ENCODE results near the gene NTHL1. TPM values are rescaled to one million over a fixed set of nuclear protein-coding genes. Genes with fewer than 3 reads are reported as not detected.

NTHL1 gene
- total RNA-seq, 1 experiment from 2014 or later = 52.0 TPM

DNA sequence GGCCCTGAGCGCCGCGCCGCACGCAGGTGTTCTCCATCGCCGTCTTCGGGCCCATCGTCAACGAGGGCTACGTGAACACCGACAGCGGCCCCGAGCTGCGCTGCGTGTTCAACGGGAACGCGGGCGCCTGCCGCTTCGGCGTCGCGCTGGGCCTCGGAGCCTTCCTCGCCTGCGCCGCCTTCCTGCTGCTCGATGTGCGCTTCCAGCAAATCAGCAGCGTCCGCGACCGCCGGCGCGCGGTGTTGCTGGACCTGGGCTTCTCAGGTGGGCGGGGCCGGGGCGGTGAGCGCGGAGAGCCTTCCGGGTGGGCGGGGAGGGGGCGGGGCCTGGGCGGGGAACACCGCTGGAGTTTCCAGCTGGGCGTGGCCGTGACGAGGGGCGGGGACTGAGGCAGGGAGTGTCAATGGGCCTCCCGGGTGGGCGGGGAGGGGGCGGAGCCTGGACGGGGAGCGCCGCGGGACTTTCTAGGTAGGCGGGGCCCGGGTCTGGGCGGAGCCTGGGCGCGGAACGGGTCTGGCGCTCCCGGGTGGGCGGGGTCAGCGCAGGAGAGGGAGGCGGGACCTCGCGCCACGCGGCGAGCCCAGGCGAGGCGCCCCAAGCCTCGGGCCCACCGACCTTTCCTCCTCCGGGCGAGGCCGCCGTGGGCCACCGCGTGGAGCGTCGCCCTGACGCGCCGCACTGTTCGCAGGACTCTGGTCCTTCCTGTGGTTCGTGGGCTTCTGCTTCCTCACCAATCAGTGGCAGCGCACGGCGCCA lies 55.5 kb downstream of the NTHL1 start:
- Histone ChIP-seq H2BK12ac (ENCODE audit: insufficient read length, low read depth, low read length) (no peak overlapping the region), H2BK120ac (ENCODE audit: low read depth, low read length, poor library complexity, severe bottlenecking) (no peak overlapping the region), H3K4ac (ENCODE audit: low read depth, low read length) (no peak overlapping the region; the same call in 1 of the 2 replicates), H3K18ac (ENCODE audit: insufficient read length, low read depth, low read length) (peak overlapping the region; percentile 85), H2AFZ (ENCODE audit: low read length) (no peak overlapping the region), H3K56ac (ENCODE audit: insufficient read length, low read depth, low read length) (no peak overlapping the region), H4K5ac (ENCODE audit: insufficient read length, low read depth, low read length) (no peak overlapping the region), H4K91ac (ENCODE audit: insufficient read length, low read depth, low read length) (no peak overlapping the region), H3K14ac (ENCODE audit: insufficient read depth, low read length) (peak overlapping the region; percentile 82), H3K79me2 (ENCODE audit: insufficient read depth, low read length) (no peaks in the 10 kb centered on the region), H4K8ac (replicated peaks; ENCODE audit: insufficient read length, low read depth, low read length) (no peak overlapping the region), H2BK20ac (ENCODE audit: low read depth, low read length, poor library complexity, severe bottlenecking) (no peak overlapping the region), H2BK5ac (ENCODE audit: insufficient read length, low read length) (no peak overlapping the region), H3K4me1 (ENCODE audit: insufficient read depth, low read length) (no peaks in the 10 kb centered on the region; the same call in 1 of the 2 replicates), H3K9me3 (ENCODE audit: control insufficient read depth, low read depth, low read length) (no peaks in the 10 kb centered on the region), H4K20me1 (ENCODE audit: control insufficient read depth, insufficient read depth, insufficient read length) (no peaks in the 10 kb centered on the region), H3T11ph (ENCODE audit: low read length) (no peak overlapping the region), H3K27ac (ENCODE audit: insufficient read length, low read depth, low read length) (no peak overlapping the region), H3K23ac (ENCODE audit: insufficient read length, low read depth, low read length) (no peak overlapping the region), H2BK15ac (ENCODE audit: low read depth, low read length) (no peak overlapping the region; the same call in 1 of the 2 replicates), H3K4me2 (ENCODE audit: insufficient read depth, insufficient read length, low read length) (peak overlapping the region; percentile 53), H3K23me2 (ENCODE audit: insufficient read length, low read depth, low read length, poor library complexity, severe bottlenecking) (peaks cover 18% of the 10 kb centered on the region), H3K27me3 (ENCODE audit: insufficient read depth, low read length) (peaks cover 15% of the 10 kb centered on the region; the same call in 1 of the 2 replicates), H3K79me1 (ENCODE audit: insufficient read depth, low read depth, low read length, poor library complexity, severe bottlenecking) (no peaks in the 10 kb centered on the region), H2AK5ac (ENCODE audit: insufficient read length, low read length) (no peak overlapping the region), H3K9ac (ENCODE audit: extremely low read depth, insufficient read length, low read length) (no peak overlapping the region)
- Mint-ChIP-seq H3K27me3 (ENCODE audit: low read depth) (peaks cover 42% of the 10 kb centered on the region), H3K4me3 (peak overlapping the region; percentile 66 to 84; a peak in 3 of 5 replicates), H3K4me1 (peaks cover 16 to 20% of the 10 kb centered on the region in 2 experiments), H3K36me3 (ENCODE audit: insufficient read depth in 1 of 3, low read depth in 3 of 3) (peaks cover 0 to 1% (median under 1%) of the 10 kb centered on the region in 3 experiments; a peak in 3 of 7 replicates), H3K27ac (no peak overlapping the region), H3K9me3 (no peaks in the 10 kb centered on the region; a peak in 1 of 5 replicates)
- no CpG with 5 or more reads among the region's 96 CpGs for WGBS (ENCODE audit: extremely low coverage, insufficient read length, low lambda C conversion rate)
- DNase-seq = peak; percentile 97
- TF ChIP-seq, protein P1, sequence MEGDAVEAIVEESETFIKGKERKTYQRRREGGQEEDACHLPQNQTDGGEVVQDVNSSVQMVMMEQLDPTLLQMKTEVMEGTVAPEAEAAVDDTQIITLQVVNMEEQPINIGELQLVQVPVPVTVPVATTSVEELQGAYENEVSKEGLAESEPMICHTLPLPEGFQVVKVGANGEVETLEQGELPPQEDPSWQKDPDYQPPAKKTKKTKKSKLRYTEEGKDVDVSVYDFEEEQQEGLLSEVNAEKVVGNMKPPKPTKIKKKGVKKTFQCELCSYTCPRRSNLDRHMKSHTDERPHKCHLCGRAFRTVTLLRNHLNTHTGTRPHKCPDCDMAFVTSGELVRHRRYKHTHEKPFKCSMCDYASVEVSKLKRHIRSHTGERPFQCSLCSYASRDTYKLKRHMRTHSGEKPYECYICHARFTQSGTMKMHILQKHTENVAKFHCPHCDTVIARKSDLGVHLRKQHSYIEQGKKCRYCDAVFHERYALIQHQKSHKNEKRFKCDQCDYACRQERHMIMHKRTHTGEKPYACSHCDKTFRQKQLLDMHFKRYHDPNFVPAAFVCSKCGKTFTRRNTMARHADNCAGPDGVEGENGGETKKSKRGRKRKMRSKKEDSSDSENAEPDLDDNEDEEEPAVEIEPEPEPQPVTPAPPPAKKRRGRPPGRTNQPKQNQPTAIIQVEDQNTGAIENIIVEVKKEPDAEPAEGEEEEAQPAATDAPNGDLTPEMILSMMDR (conservative IDR thresholded peaks at IDR 0.05) = no peak
